ENCODE results near the gene ZNRF3.

DNA sequence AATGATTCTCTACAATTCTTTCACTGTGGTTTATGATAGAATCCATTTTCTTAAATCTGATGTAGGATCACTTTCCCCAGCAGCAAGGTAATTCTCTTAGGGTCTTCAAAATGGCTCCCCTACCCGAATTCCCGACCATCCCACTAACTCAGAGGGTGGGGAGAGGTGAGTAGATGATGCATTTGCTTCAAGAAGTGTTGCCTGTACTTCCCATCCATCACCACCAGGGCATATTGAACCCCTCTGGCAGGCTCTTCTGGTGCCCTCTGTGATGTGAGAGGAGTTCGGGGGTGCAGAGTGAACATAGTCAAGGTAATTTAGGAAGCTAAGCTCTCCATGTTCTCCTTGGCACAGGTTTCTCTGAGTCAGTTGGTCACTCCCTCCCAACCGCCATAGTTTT is 52.3 kb downstream of the ZNRF3 start:
- TF ChIP-seq, protein P1, sequence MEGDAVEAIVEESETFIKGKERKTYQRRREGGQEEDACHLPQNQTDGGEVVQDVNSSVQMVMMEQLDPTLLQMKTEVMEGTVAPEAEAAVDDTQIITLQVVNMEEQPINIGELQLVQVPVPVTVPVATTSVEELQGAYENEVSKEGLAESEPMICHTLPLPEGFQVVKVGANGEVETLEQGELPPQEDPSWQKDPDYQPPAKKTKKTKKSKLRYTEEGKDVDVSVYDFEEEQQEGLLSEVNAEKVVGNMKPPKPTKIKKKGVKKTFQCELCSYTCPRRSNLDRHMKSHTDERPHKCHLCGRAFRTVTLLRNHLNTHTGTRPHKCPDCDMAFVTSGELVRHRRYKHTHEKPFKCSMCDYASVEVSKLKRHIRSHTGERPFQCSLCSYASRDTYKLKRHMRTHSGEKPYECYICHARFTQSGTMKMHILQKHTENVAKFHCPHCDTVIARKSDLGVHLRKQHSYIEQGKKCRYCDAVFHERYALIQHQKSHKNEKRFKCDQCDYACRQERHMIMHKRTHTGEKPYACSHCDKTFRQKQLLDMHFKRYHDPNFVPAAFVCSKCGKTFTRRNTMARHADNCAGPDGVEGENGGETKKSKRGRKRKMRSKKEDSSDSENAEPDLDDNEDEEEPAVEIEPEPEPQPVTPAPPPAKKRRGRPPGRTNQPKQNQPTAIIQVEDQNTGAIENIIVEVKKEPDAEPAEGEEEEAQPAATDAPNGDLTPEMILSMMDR (IDR thresholded peaks at IDR 0.05), result peak; percentile 36
- TF ChIP-seq EZH2 (IDR thresholded peaks at IDR 0.05) (no peak), EZH2phosphoT487 (IDR thresholded peaks at IDR 0.05) (no peak)
